HUES64 (cell line): ENCODE results near the gene CNTD1. TPM values are rescaled to one million over a fixed set of nuclear protein-coding genes. Genes with fewer than 3 reads are reported as not detected.

Experiments used
- H3K27ac ChIP-seq: 2 replicates; pipeline ENCODE4 v1.7.0; 2013; ENCODE audit warnings: low read depth, low read length, inconsistent platforms
- H3K27me3 ChIP-seq: 2 replicates; pipeline ENCODE4 v1.6.1; 2013; ENCODE audit warnings: mild to moderate bottlenecking, low read length; ENCODE audit not compliant: insufficient read depth
- H3K36me3 ChIP-seq: 2 replicates; pipeline ENCODE4 v1.6.1; 2013; ENCODE audit warnings: mild to moderate bottlenecking, low read length; ENCODE audit not compliant: insufficient read depth
- H3K4me1 ChIP-seq: 2 replicates; pipeline ENCODE4 v1.6.1; 2013; ENCODE audit warnings: mild to moderate bottlenecking, low read length, moderate library complexity; ENCODE audit not compliant: insufficient read depth
- H3K4me3 ChIP-seq: 2 replicates; pipeline ENCODE4 v1.5.1; 2013; ENCODE audit warnings: mild to moderate bottlenecking, low read length, moderate library complexity
- H3K9ac ChIP-seq: 2 replicates; pipeline ENCODE4 v1.6.1; 2013; ENCODE audit warnings: mild to moderate bottlenecking, low read depth, low read length
- H3K9me3 ChIP-seq: 2 replicates; pipeline ENCODE4 v1.6.1; 2013; ENCODE audit warnings: low read depth, low read length; ENCODE audit not compliant: insufficient read depth
- WGBS: fragments of 150-250, 120-280 bp; methylation state at CpG from one replicate; pipeline ENCODE4 v1.1.7; 2013; ENCODE audit warnings: missing lambda C conversion rate; 5-methylcytosine and 5-hydroxymethylcytosine counted together
- polyA plus RNA-seq, 2 experiments: library from polyadenylated mRNA; stranded (reverse); fragments of 50-300 nt; gene quantifications; one replicate each; pipeline ENCODE4 v1.2.3, GENCODE V29; 2013

The CNTD1 gene, protein sequence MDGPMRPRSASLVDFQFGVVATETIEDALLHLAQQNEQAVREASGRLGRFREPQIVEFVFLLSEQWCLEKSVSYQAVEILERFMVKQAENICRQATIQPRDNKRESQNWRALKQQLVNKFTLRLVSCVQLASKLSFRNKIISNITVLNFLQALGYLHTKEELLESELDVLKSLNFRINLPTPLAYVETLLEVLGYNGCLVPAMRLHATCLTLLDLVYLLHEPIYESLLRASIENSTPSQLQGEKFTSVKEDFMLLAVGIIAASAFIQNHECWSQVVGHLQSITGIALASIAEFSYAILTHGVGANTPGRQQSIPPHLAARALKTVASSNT
- polyA plus RNA-seq (2013, experiment 1 of 2), result not detected
- polyA plus RNA-seq (2013, experiment 2 of 2), result not detected

DNA sequence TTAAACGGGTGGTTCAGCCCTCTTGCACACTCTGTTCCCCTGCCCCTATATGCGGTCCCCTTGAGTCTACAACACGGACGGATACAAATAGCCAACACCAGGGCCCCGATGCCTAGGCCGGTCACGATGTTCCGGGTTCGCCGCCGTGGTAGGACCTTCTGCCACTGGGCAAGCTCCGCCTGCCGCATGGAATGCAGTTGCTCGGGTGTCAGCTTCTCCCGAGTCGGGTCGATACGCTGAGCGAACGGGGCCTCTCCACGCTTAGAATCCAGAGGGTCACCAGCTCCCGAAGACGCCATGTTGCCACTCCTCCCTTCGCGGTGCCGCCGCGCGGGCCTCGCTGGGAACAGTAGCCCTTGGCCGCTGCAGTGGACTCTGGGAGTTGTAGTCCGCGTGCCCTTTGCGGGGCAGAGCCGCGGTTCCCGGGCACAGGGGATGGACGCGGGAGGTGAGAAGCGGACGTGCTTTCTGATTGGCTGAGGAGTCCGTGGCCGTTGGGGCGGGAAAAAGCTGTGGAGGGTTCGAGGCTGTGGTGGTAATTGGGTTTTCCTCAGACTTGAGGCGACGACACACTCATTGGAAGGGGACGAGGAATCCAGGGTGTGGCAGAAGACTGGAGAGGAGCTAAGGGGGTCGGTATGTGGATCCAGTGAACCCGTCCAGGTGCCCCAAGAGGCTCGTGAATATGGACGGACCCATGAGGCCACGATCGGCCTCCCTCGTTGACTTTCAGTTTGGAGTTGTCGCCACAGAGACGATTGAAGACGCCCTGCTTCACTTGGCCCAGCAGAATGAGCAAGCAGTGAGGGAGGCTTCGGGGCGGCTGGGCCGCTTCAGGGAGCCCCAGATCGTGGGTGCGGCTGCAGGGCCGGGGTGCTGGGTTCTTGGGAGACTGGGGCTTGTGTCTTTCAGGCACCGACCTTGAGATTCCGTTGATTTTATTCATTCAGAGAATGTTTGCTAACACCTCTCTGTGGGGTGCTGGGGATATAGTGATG is at the start of gene CNTD1, which contains the start of gene COA3:
Gene CNTD1 (plus strand): TSS at position 479 of the 998 bp plus-strand sequence. CDS start 207 bp downstream, at position 686.
Gene COA3 (minus strand): TSS at position 322 of the 998 bp plus-strand sequence. CDS start 23 bp downstream, at position 299.
- peak within 1 kb of the TSS; percentile 90 for H3K9ac ChIP-seq
- no peak within 1 kb of the TSS for H3K27ac ChIP-seq
- H3K36me3 ChIP-seq, result peaks cover 15% of the 10 kb centered on the region; the same call in 1 of the 2 replicates
- WGBS, result 29% methylated on average over 66 of the region's 66 CpGs
- peaks cover 3% of the 10 kb centered on the region; the same call in 1 of the 2 replicates for H3K4me1 ChIP-seq
- H3K27me3 ChIP-seq, result peaks cover 24% of the 10 kb centered on the region
- H3K4me3 ChIP-seq, result peak within 1 kb of the TSS; percentile 95
- H3K9me3 ChIP-seq, result no peaks in the 10 kb centered on the region

DNA sequence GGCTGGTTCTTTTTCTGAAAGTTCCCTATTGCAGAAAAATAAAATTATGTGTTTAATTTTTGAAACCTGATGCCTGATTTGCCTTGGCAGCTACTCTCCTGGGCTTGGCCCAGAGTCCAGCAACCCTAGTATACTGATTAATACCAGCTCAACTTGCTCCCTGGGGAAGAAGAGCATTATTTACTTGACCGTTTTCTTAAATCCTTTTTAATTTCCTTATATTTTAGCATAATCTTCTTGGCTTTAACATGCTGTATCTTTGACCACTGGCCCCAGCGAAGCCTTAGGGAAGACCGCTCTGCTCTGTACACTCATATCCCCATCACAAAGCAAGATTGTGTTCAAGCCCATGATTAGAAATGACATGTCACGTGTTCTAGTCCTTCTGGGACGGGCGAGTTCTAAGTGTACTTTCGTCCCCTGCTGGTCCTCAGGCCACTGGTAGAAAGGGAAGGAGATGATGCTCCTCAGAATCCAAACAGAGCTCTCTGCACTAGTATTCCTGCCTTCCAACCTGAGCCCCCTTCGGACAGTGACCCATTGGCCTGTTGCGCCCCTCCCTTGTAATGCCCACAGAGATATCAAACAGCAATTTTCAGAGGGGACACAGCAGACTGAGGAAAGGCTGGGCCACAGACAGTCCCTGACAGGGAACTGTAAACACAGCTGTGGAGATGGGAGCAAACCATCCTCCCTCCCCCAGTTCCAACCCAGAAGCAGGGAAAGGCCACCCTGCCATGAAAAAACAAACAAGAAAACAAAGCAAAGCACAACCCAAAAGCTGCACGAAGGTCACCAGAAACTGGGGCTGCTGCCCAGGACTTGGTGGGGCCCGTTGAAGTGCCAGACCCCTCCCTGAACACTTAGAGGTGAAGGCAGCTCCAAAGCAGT is 49.5 kb upstream of the CNTD1 start:
- Histone ChIP-seq H3K36me3 (no peaks in the 10 kb centered on the region), H3K9ac (no peak overlapping the region), H3K27me3 (peaks cover 17% of the 10 kb centered on the region), H3K4me1 (peaks cover 18% of the 10 kb centered on the region), H3K9me3 (peaks cover 3% of the 10 kb centered on the region; the same call in 1 of the 2 replicates), H3K27ac (no peak overlapping the region), H3K4me3 (no peak overlapping the region)
- 84% methylated on average over 11 of the region's 11 CpGs for WGBS

DNA sequence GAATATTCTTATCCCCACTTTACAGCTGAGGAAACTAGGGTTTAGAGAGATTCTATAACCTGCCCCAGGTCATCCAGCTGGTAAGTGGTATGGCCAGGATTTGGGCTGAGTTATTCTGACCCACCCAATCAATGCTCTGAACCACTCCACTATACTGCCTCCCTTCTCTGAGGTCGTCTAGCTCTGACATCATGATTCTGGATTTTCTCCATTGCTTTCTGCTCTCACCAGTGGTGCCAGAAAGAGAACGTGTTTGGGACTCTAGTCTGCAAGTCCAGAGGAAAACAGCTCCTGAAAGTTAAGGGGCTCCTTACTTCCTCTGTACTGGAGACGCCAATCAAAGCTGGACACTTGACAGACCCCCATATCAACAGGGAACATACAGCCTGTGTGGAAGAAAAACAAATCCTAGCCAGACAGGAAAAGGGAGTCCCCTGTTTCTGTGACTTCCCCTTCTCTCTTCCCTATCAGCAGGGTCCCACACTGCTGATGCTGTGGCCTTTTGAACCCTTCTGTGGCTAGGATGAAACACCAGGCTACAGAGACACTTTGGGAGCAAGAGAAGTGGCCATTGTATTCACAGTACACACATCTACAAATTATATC is 47.8 kb upstream of the CNTD1 start:
- Histone ChIP-seq H3K9me3 (no peaks in the 10 kb centered on the region), H3K4me1 (peaks cover 18% of the 10 kb centered on the region), H3K36me3 (no peaks in the 10 kb centered on the region), H3K9ac (no peak overlapping the region), H3K27ac (no peak overlapping the region), H3K4me3 (no peak overlapping the region), H3K27me3 (peaks cover 8% of the 10 kb centered on the region)
- 92% methylated on average over 3 of the region's 3 CpGs for WGBS

DNA sequence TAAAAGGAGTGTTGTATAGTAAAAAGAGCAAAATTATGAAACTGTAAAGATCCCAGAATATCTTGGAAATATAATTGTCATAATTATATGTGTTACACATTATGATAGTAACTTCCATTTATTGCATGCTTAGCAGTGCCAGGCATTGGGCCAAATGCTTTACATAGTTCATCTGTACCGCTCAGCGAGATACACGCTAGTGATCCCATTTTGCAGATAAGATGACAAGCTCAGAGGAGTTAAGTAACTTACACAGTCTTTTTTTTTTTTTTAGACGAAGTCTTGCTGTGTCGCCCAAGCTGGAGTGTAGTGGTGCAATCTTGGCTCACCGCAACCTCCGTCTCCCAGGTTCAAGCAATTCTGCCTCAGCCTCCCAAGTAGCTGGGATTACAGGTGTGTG is 47.0 kb upstream of the CNTD1 start:
- peaks cover 18% of the 10 kb centered on the region for H3K4me1 ChIP-seq
- WGBS, result 94% methylated on average over 7 of the region's 7 CpGs
- no peaks in the 10 kb centered on the region for H3K27me3 ChIP-seq
- H3K9ac ChIP-seq, result no peak overlapping the region
- H3K36me3 ChIP-seq, result no peaks in the 10 kb centered on the region
- H3K9me3 ChIP-seq, result no peaks in the 10 kb centered on the region
- no peak overlapping the region for H3K4me3 ChIP-seq
- H3K27ac ChIP-seq, result no peak overlapping the region

DNA sequence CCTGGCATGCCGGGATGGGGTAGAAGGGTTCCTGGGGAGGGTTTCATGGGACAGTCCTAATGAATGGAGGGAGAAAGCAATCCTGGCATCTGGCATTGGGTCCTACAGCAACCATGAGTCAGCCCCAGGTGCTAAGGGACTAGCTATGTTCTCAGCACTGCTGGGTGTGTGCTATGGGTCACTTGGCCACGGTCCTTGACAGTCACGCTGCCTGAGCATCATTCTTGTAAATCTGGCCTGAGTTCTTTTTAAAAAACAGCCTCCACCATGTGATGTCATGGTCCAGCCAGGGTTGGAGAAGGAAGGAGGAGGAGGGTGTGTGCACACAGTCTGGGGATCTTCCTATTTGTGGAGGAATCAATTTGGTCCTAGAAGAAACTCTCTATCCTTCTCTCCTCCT is 43.9 kb upstream of the CNTD1 start:
- Histone ChIP-seq H3K36me3 (no peaks in the 10 kb centered on the region), H3K27ac (no peak overlapping the region), H3K4me1 (no peaks in the 10 kb centered on the region), H3K9me3 (no peaks in the 10 kb centered on the region), H3K27me3 (peaks cover 11% of the 10 kb centered on the region), H3K4me3 (no peak overlapping the region), H3K9ac (no peak overlapping the region)
- 94% methylated on average over 3 of the region's 3 CpGs for WGBS

GRCh38 chr17:42759982-42760651 is 38.5 kb upstream of the CNTD1 start:
- Histone ChIP-seq H3K4me1 (peaks cover 10% of the 10 kb centered on the region), H3K4me3 (peak overlapping the region; percentile 70), H3K27me3 (peaks cover 39% of the 10 kb centered on the region), H3K9me3 (no peaks in the 10 kb centered on the region), H3K27ac (no peak overlapping the region), H3K9ac (no peak overlapping the region; the same call in 1 of the 2 replicates), H3K36me3 (no peaks in the 10 kb centered on the region)
- WGBS, result 68% methylated on average over 9 of the region's 11 CpGs

DNA sequence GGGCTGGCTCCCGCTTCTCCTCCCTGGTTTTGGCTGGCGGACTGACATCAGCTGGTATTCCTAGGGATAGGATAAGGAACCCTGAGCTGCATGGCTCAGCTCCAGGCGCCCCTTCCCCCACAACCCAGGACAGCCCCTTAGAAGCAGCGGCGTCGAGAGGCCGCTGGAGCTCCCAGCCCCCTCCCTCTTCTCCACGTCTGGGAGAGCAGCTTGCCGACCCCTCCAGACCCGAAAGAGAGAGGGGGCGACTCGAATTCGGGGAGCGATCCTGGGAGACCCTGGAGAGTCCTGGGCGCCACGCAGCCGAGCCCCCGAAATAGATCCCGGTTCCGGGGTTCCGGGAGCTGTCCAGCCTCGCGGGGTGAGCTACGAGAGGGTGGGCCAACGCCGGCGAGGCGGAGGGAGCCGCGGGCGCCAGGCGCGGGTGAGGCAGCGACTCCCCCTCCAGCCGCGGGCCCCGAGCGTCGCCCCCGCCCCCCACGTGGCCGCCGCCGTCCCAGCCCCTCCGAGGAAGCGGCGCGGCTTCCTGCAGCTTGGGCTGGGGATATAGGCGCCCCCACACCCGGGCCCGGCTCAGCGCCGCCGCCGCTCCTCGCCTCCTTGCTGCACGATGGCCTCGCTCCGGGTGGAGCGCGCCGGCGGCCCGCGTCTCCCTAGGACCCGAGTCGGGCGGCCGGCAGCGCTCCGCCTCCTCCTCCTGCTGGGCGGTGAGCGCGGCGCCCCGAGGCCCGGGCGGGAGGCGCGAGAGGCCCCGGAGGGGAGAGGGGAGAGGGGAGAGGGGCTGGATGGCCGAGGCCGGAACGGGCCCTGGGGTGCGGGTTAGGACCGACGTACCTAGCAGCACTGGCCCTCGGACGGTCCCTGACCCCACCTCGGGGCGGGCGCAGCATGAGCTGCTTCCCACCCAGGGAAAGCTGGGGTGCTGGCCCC is 37.7 kb upstream of the CNTD1 start, which contains the start of gene RAMP2:
Gene RAMP2 (plus strand): TSS at position 576 of the 930 bp plus-strand sequence. CDS start 35 bp downstream, at position 611.
- Histone ChIP-seq H3K4me1 (peaks cover 10% of the 10 kb centered on the region), H3K27me3 (peaks cover 39% of the 10 kb centered on the region), H3K9me3 (no peaks in the 10 kb centered on the region), H3K4me3 (peak within 1 kb of the TSS; percentile 70), H3K27ac (no peak within 1 kb of the TSS), H3K36me3 (no peaks in the 10 kb centered on the region), H3K9ac (peak within 1 kb of the TSS; percentile 39)
- WGBS, result 3% methylated on average over 92 of the region's 92 CpGs

DNA sequence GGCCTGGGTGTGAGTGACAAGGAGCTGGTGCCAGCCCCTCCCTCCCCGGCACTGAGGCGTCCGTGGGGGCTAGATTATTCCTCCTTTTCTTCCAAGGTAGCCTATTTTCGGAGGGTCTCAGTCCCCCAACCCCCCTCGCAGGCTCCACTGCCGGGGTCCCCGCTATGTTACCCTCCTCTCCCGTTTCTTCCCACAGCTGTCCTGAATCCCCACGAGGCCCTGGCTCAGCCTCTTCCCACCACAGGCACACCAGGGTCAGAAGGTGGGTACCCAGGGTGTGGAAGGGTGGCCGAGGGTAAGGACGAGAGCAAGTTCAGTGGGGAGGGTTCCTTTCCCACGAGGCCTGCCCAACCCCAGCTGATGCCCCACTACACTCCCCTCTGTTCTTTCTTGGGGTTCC is 37.0 kb upstream of the CNTD1 start:
- Histone ChIP-seq H3K9me3 (no peaks in the 10 kb centered on the region), H3K4me3 (peak overlapping the region; percentile 70), H3K4me1 (peaks cover 10% of the 10 kb centered on the region), H3K27ac (no peak overlapping the region), H3K9ac (peak overlapping the region; percentile 39; the same call in 1 of the 2 replicates), H3K36me3 (no peaks in the 10 kb centered on the region), H3K27me3 (peaks cover 39% of the 10 kb centered on the region)
- WGBS, result 70% methylated on average over 12 of the region's 12 CpGs

- Histone ChIP-seq H3K4me1 (peaks cover 10% of the 10 kb centered on the region), H3K27me3 (peaks cover 16% of the 10 kb centered on the region), H3K36me3 (no peaks in the 10 kb centered on the region), H3K4me3 (no peak overlapping the region), H3K9me3 (no peaks in the 10 kb centered on the region), H3K9ac (no peak overlapping the region), H3K27ac (no peak overlapping the region)
- WGBS, result 91% methylated on average over 6 of the region's 6 CpGs
Observed at GRCh38 chr17:42766124-42766523, 32.5 kb upstream of the CNTD1 start.
